Coronary artery (tissue), 2 donors: ENCODE results near the gene SPATA9.
"Not testable (repeated sequence)": the region's sequence is repeated elsewhere in the genome, so short reads cannot be mapped to it uniquely, and the experiment has no call there.

Experiments
- DNase-seq: peaks from one replicate; pipeline ENCODE4 v3.0.0-alpha.2; 2017; ENCODE audit warnings: low spot score
- H3K27ac ChIP-seq, 2 donors: fragments of 200-600 bp; sonication (generic); one replicate each; pipeline ENCODE4 v1.5.1; 2016 to 2019
- H3K4me3 ChIP-seq: fragments of 200-600 bp; sonication (generic); 2 replicates; pipeline ENCODE4 v1.5.1; 2016; ENCODE audit warnings: mild to moderate bottlenecking, moderate library complexity
- TF ChIP-seq, protein P1 (sequence below): fragments of 200-600 bp; sonication (generic); IDR thresholded peaks from one replicate; pipeline ENCODE4 v1.5.1; 2019; ENCODE audit warnings: antibody characterized with exemption

SPATA9 gene

DNA sequence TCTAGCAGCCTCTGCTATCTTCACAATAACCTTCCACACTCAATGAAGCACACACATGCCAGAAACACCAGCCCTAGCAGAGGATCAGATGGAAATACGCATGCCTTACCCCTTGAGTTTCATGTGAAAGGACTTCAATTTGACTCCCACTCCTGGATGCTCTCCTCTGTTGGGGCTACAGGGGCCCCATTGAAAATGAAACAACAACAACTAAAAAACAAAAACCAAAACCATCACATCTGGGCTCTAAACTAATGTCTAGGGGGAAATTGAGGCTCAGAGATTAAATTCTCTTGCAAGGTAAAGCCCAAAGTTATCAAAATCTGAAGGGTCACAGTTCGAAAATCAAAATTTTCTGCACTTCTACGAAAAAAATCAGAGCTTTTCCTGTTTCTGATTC, 44.2 kb downstream of the SPATA9 start:
- DNase-seq, result no peak
- TF ChIP-seq, protein P1, sequence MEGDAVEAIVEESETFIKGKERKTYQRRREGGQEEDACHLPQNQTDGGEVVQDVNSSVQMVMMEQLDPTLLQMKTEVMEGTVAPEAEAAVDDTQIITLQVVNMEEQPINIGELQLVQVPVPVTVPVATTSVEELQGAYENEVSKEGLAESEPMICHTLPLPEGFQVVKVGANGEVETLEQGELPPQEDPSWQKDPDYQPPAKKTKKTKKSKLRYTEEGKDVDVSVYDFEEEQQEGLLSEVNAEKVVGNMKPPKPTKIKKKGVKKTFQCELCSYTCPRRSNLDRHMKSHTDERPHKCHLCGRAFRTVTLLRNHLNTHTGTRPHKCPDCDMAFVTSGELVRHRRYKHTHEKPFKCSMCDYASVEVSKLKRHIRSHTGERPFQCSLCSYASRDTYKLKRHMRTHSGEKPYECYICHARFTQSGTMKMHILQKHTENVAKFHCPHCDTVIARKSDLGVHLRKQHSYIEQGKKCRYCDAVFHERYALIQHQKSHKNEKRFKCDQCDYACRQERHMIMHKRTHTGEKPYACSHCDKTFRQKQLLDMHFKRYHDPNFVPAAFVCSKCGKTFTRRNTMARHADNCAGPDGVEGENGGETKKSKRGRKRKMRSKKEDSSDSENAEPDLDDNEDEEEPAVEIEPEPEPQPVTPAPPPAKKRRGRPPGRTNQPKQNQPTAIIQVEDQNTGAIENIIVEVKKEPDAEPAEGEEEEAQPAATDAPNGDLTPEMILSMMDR, result no peak
- no peak overlapping the region for H3K4me3 ChIP-seq
- H3K27ac ChIP-seq, result no peak overlapping the region

DNA sequence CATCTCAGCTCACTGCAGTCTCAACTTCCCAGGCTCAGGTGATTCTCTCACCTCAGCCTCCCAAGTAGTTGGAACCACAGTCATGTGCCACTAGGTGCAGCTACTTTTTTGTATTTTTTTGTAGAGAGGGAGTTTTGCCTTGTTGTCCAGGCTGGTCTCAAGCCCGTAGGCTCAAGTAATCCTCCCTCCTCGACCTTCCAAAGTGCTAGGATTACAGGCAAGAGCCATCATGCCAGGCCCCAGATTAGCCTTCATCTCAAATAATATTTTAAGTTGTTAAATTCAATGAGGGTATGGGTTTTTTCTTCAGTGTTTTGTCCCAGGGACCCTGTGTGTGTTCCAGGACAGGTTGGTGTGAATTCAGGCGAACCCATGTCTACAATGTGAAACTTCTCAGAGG, 48.7 kb downstream of the SPATA9 start:
- Histone ChIP-seq H3K4me3 (no peak overlapping the region), H3K27ac (no peak overlapping the region)
- TF ChIP-seq, protein P1, result no peak
- no peak for DNase-seq

- H3K4me3 ChIP-seq, result no peak overlapping the region
- DNase-seq, result no peak
- TF ChIP-seq, protein P1, result no peak
- H3K27ac ChIP-seq, result no peak overlapping the region
These were observed 49.1 kb downstream of the SPATA9 start for GRCh38 chr5:95633671-95634070.

DNA sequence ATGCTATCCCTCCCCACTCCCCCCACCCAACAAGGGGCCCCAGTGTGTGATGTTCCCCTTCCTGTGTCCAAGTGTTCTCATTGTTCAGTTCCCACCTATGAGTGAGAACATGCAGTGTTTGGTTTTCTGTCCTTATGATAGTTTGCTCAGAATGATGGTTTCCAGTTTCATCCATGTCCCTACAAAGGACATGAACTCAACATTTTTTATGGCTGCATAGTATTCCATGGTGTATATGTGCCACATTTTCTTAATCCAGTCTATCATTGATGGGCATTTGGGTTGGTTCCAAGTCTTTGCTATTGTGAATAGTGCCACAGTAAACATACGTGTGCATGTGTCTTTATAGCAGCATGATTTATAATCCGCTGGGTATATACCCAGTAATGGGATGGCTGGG, 49.8 kb downstream of the SPATA9 start:
- not testable (repeated sequence) for H3K27ac ChIP-seq, H3K4me3 ChIP-seq, DNase-seq

DNA sequence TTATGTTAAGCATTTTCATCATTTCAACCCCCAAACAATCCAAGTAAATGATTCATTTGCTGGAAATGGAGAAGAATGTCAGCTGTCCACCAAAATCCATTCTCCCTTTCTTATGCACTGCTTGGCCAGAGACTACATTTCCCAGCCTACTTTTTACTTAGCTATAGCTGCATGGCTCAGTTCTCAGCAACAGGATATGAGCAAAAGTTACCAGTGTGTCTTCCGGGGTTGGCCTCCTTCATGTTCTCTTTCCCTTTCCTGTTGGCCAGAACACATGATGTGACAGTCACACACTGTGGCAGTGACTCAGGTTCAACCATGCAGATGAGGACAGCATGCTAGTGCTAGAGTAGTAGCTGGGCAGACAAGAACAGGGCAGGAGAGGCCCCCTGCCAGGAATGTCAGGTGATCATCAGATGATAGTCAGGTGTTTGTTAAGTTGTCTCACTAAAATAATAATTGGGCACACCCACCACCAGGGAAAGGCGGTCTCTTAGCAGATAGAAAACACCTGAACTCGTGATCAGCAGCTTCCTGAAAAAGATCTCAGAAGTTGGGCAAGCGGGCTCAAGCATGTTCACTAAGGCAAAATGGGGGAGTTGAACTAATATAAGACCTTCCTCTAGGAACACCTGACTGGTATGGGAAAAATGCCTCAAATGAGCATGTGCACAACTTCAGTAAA, 50.7 kb downstream of the SPATA9 start:
- TF ChIP-seq, protein P1, result no peak
- Histone ChIP-seq H3K27ac (no peak overlapping the region), H3K4me3 (no peak overlapping the region)
- no peak for DNase-seq

- TF ChIP-seq, protein P1, result no peak
- Histone ChIP-seq H3K27ac (no peak overlapping the region), H3K4me3 (no peak overlapping the region)
- DNase-seq, result no peak
These were observed 51.4 kb downstream of the SPATA9 start for GRCh38 chr5:95631255-95631958.

GRCh38 chr5:95630394-95630917, 52.3 kb downstream of the SPATA9 start:
- TF ChIP-seq, protein P1, result no peak
- H3K27ac ChIP-seq, result no peak overlapping the region
- H3K4me3 ChIP-seq, result no peak overlapping the region
- DNase-seq, result no peak
